ENCODE results near the gene NRXN3.

DNA sequence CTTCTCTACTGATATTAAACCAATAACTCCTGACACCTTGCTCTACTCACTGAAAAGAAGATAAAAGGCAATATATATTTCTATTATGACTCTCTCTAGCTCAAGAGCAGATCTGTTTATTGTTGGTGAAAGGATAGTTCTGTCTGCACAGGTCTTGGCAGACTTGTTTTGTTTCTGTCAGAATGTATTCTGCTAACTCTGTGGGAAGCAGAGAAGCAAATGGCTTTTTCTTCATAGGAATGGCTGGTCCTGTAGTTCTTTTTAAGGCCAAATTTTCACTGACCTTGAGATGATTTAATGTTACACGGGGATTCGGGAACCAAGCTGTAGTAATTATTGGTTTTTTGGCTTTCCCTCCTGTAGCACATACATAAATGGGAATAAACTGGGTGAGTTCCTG, 1529.0 kb downstream of the NRXN3 start:
- TF ChIP-seq, protein P1, sequence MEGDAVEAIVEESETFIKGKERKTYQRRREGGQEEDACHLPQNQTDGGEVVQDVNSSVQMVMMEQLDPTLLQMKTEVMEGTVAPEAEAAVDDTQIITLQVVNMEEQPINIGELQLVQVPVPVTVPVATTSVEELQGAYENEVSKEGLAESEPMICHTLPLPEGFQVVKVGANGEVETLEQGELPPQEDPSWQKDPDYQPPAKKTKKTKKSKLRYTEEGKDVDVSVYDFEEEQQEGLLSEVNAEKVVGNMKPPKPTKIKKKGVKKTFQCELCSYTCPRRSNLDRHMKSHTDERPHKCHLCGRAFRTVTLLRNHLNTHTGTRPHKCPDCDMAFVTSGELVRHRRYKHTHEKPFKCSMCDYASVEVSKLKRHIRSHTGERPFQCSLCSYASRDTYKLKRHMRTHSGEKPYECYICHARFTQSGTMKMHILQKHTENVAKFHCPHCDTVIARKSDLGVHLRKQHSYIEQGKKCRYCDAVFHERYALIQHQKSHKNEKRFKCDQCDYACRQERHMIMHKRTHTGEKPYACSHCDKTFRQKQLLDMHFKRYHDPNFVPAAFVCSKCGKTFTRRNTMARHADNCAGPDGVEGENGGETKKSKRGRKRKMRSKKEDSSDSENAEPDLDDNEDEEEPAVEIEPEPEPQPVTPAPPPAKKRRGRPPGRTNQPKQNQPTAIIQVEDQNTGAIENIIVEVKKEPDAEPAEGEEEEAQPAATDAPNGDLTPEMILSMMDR (IDR thresholded peaks at IDR 0.05; ENCODE audit: poor library complexity, severe bottlenecking): no peak
- TF ChIP-seq EZH2 (IDR thresholded peaks at IDR 0.05; ENCODE audit: borderline replicate concordance, insufficient read depth, low read length, poor library complexity, severe bottlenecking) (no peak), RAD21 (conservative IDR thresholded peaks at IDR 0.05) (no peak), EP300 (conservative IDR thresholded peaks at IDR 0.05; ENCODE audit: poor library complexity, severe bottlenecking) (no peak)
